Measurements from ENCODE around the gene PGGT1B.
"Not testable (repeated sequence)": the region's sequence is repeated elsewhere in the genome, so short reads cannot be mapped to it uniquely, and the experiment has no call there.

The PGGT1B gene

GRCh38 chr5:115249379-115249778 is 13.3 kb downstream of the PGGT1B start:
- DNase-seq, result not testable (repeated sequence)

GRCh38 chr5:115246361-115246991 is 16.2 kb downstream of the PGGT1B start:
- DNase-seq, result no peak

- DNase-seq, result no peak
Measured at GRCh38 chr5:115243412-115243811, 19.3 kb downstream of the PGGT1B start.

- no peak for DNase-seq
Measured at GRCh38 chr5:115241881-115242642, 20.6 kb downstream of the PGGT1B start.

DNA sequence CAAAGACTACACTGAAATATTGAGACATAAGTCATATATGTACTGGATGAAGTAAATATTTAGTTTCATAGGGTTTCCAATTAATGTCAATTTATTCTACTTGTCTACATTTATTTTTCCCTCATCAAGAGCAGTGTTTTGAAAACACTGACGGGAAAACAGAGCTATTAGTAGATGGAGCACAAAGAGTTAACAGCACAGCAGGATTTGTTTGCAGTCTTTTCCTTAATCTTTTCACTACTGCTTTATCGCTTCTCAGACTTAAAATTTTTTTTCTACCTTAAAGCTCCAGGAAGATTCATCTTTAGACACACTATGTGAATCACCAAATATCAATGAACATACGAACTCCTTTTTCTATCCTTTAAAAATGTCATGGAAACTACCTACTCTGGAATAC is 25.6 kb downstream of the PGGT1B start:
- no peak for DNase-seq

GRCh38 chr5:115236599-115236998 is 26.1 kb downstream of the PGGT1B start:
- no peak for DNase-seq

- no peak for DNase-seq
Measured at GRCh38 chr5:115231598-115231997, 31.1 kb downstream of the PGGT1B start.

GRCh38 chr5:115229606-115230005 is 33.1 kb downstream of the PGGT1B start:
- DNase-seq, result no peak

DNA sequence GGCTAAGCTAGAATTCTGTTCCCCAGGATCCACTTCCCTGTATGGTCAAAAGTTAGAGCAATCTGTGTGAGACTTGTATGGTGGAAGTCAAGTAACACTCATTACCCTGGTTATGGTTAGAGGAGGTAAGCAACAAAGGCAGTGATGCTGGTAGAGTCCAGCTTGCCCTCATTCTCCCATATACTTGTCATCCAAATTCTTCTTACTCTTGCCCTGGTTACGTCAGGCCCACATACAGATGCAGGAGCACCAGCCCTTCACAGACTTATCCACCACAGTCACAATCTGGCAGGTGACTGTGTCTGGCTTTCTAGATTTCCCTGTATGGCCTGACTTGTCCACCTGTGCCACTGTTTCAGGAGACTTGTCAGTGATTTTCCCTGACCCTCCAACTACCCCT is 35.4 kb downstream of the PGGT1B start:
- no peak for DNase-seq

GRCh38 chr5:115214541-115214940 is 48.1 kb downstream of the PGGT1B start:
- no peak for DNase-seq

GRCh38 chr5:115209279-115209678 is 53.4 kb downstream of the PGGT1B start:
- DNase-seq, result no peak

GRCh38 chr5:115202952-115203351 is 59.7 kb downstream of the PGGT1B start:
- no peak for DNase-seq

- no peak for DNase-seq
Measured at GRCh38 chr5:115196161-115196560, 66.5 kb downstream of the PGGT1B start.

GRCh38 chr5:115194676-115195075 is 68.0 kb downstream of the PGGT1B start:
- DNase-seq, result no peak

DNA sequence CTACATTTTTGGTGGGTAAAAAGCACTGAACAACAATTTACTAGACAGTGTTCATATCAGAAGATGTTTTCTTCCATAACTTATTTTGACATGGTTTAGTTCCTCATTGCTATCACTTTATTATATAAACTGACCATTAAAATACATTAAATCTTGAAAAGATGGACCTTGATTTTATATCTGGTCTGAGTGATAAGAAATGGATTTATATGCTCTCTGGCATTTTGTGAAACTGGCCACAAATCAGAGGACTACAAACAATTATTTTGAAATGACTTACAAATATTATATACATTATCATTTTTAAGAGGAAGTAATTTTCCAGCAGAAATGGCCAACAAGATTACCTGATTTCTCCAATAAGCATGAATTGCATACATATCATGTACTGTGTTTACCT is 69.4 kb downstream of the PGGT1B start:
- DNase-seq, result no peak

- DNase-seq, result no peak
Measured at GRCh38 chr5:115192098-115192497, 70.6 kb downstream of the PGGT1B start.

GRCh38 chr5:115191474-115192031 is 71.1 kb downstream of the PGGT1B start:
- no peak for DNase-seq

GRCh38 chr5:115190388-115190787 is 72.3 kb downstream of the PGGT1B start:
- DNase-seq, result no peak

DNA sequence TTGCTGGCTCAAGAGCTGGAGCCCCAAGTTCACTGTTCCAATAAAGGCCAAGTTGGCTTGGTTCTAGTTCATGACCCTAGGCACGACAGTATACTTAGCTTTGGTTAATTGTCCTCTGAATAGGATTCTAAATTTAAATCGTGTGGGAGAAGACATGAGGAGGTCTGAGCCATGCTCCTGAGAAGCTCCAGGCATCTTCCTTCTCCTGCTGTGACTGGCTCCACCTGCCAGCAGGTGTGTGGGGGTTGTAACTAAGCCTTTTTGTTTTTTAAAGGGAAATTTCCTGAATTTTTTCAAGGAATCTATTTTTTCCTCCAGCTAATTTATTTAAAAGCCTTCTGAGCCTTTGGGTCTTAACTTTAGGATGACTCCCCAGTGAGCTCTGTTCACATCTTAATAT is 72.8 kb downstream of the PGGT1B start:
- DNase-seq, result no peak

DNA sequence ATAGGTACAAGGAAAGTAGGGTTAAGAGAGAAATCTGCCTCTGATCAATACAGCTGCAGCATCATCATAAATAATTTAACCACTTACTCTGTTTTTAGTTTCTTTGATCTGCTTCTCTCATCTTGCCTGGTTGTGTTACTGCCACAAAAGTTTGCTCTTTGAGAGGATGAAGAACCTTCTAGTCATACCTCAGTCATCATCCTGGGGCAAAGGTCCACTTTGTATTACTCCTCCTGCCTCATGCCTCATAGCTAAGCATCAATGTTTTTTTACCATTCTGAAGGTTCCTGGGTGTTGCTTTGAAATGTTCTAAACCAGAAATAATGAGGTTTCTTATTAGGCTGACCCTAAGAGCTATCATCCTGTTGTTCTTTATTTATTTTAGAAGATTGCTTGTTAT is 75.9 kb downstream of the PGGT1B start:
- no peak for DNase-seq

- DNase-seq, result no peak
Measured at GRCh38 chr5:115184770-115185169, 77.9 kb downstream of the PGGT1B start.

DNA sequence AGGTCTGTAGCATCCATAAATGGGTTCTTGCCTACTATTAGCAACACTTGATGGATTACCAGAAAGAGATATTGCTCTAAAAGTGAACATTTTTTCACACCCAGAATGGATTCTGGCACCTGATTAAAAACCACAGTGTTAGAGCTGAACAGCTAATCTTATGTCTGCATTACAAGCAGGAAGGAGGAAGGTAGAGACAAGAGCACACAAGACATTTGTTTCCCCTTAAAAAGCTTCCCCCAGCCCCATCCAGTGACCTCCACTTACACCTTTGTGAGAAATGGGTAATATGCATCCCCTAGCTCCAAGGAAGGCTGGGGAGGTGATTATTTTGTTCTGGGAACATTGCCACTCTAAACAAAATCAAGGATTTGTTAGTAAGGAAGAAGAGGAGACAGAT is 80.9 kb downstream of the PGGT1B start:
- DNase-seq, result no peak

- DNase-seq, result no peak
Measured at GRCh38 chr5:115180165-115180709, 82.4 kb downstream of the PGGT1B start.
